ENCODE results near the gene TBCC. TPM values are rescaled to one million over a fixed set of nuclear protein-coding genes. Genes with fewer than 3 reads are reported as not detected.
"Not testable (repeated sequence)": the region's sequence is repeated elsewhere in the genome, so short reads cannot be mapped to it uniquely, and the experiment has no call there.

The TBCC gene, protein sequence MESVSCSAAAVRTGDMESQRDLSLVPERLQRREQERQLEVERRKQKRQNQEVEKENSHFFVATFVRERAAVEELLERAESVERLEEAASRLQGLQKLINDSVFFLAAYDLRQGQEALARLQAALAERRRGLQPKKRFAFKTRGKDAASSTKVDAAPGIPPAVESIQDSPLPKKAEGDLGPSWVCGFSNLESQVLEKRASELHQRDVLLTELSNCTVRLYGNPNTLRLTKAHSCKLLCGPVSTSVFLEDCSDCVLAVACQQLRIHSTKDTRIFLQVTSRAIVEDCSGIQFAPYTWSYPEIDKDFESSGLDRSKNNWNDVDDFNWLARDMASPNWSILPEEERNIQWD
- polyA plus RNA-seq (2013, experiment 1 of 2; ENCODE audit: insufficient read length) = 19.4 TPM
- polyA plus RNA-seq (2013, experiment 2 of 2; ENCODE audit: insufficient read length) = 18.1 TPM

DNA sequence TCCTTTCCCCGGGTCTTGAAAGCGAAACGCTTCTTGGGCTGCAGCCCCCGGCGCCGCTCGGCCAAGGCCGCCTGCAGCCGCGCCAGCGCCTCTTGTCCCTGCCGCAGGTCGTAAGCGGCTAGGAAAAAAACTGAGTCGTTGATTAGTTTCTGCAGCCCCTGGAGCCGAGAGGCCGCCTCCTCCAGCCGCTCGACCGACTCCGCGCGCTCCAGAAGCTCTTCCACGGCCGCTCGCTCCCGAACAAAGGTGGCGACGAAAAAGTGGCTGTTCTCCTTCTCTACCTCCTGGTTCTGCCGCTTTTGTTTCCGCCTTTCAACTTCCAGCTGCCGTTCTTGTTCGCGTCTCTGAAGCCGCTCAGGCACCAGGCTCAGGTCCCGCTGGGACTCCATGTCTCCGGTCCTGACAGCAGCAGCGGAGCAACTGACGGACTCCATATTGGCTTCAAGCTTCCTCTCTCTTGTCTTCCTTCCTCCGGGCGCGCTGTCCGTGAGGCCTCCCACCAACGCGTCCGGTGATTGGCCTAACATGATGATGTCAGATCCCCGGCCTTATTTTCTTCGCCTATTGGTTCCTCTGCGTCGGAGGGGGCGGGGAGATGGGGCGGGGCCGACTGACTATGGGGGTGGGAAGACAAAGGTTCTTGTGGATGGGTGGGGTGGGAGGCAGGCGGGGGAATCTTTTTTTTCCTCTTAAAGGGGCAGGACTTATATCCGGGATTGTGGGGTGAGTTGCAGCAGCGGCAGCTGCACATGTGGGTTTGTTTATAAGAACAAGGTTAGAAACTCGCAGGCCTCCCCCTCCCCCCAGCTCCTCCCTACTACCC is at the start of gene TBCC:
TBCC (minus strand) TSS at position 464 of the 823 bp plus-strand sequence; CDS start at position 434, 30 bp downstream.
- peak; percentile 99 for DNase-seq

- no peak for DNase-seq
These were observed 49.7 kb upstream of the TBCC start for GRCh38 chr6:42795651-42796050.

DNA sequence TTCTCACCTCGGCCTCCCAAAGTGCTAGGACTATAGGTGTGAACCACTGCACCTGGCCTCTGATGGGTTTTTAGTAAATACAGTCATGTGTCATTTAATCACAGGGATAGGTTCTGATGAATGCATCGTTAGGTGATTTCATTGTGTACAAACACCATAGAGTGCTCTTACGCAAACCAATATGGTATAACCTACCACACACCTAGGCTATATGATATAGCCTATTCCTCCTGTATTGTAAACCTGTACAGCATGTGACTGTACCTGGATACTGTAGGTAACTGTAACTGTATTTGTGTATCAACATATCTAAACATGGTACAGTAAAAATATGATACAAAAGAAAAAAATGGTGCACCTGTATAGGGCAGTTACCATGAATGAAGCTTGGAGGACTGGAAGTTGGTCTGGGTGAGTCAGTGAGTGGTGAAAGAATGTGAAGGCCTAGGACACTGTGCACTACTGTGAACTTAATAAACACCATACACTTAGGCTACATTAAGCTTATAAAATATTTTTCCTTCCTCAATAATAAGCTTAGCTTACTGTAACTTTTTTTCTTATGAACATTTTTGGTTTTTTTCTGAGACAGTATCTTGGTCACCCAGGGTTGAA is 45.9 kb upstream of the TBCC start:
- no peak for DNase-seq

- no peak for DNase-seq
These were observed 44.8 kb upstream of the TBCC start for GRCh38 chr6:42790549-42791181.

GRCh38 chr6:42788671-42789070 is 42.8 kb upstream of the TBCC start:
- DNase-seq = no peak

- no peak for DNase-seq
These were observed 41.2 kb upstream of the TBCC start for GRCh38 chr6:42787063-42787472.

DNA sequence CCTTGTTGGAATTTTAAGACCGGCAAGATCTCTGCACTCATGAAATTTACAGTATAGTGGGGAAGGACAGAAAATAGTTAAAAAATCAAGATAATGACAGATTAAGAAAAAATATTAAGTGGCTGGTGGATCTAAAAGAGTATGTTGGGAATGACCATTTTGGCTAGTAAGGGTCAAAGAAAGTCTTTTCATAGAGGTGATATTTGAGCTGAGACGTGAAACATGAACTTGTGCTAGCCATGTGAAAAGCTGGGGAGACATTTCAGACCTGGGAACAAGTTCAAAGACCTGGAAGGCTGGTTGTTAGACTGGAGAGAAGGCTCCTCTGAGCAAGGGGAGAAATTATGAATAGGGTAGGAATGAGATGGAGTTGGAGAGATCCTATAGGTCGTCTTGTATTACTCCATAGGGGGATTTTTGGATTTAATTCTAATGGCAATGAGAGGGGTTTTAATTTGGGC is 40.7 kb upstream of the TBCC start:
- no peak for DNase-seq

DNA sequence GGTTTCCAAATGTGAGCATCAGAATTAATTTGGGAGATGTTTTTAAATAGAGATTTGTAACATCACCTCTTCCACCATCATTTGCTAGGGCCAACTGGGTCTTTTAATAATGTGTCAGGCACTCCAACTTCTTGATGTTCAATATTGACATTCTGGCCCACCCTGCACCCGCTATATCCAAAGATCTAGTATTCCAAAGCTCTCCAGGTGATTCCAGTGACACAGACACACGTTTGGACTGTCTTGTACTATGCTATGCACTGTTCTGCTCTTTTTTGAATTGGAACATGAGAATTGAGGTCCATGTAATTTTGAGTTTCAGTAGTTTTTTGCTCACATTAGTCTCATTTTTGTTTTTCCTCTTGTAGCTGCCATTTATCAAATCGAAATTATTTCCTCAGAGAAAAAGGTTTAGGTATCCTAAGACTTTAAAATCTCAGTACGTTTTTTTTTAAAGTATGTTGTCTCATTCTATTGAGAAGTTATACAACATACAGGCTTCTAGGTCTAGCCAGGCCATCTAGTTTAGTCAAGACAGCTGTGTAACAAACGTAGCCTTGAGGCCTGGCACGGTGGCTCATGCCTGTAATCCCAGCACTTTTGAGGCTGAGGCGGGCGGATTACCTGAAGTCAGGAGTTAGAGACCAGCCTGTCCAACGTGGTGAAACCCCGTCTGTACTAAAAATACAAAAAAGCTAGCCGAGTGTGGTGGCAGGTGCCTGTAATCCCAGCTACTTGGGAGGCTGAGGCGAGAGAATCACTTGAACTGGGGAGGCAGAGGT is 39.0 kb upstream of the TBCC start:
- no peak for DNase-seq

GRCh38 chr6:42783876-42784642 is 38.2 kb upstream of the TBCC start:
- DNase-seq = no peak

- DNase-seq = peak; percentile 81
These were observed 37.4 kb upstream of the TBCC start for GRCh38 chr6:42783177-42783875.

- DNase-seq = peak; percentile 96
These were observed 36.8 kb upstream of the TBCC start for GRCh38 chr6:42782689-42783176.

DNA sequence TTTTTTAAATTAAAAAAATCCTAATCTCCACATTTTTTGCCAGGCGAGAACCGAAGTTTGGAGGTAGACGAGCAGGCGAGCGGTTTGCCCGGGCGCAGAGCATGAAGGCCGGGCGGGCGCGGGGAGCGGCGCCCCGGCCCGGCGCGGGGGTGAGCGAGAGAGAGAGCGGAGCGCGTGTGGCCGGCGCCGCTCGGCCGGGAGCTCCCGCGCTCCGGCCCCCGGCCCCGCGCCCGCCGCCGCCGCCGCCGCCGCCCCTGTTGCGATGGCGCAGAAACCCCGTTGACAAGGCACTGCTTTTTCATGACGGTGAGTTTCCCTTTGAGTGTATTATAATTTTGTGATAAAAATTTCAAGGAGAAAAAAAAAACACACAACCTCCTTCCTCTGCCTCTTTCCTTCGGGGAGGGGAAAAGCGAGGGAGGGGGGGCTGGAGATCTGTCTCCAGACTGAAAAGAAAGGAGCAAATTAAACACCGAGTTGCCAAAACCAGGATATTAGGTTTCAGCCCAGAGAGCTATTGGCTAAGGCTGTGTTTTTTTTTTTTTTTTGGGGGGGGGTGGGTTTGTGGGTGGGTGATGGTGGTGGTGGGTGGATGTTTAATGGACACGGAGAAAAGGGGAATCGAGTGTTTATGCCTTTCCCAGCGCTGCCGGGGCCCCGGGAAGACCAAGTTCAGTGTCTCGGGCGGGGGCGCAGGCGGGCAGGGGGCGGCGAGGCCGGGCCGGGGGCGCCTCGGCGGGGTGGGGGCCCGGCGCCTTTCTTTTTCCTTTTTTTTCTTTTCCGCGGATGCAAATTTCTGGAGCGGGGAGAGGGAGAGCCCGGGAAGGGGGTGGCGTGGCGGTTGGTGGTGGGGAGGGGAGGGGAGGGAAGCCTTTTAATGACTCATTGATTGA is 36.1 kb upstream of the TBCC start, which contains the start of gene BICRAL:
BICRAL (plus strand) TSS at position 257 of the 893 bp plus-strand sequence. CDS start 39,971 bp downstream, outside the sequence.
- peak; percentile 91 for DNase-seq

DNA sequence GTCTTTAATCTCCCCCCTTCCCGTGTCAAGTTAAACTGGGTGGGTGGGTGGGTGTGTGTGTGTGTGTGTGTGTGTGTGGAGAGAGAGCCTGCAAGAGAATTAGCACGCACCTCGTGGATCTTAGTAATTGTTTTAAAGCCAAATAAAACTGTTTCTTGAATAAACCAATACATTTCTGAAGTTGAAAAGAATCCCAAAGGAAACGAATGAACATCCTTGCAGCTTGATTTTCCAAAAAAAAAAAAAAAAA is 35.6 kb upstream of the TBCC start:
- DNase-seq = peak; percentile 18

GRCh38 chr6:42779521-42779920 is 33.6 kb upstream of the TBCC start:
- DNase-seq = no peak

- no peak for DNase-seq
These were observed 32.2 kb upstream of the TBCC start for GRCh38 chr6:42778122-42778521.

GRCh38 chr6:42777126-42777822 is 31.4 kb upstream of the TBCC start:
- DNase-seq = peak; percentile 62

GRCh38 chr6:42774821-42775487 is 29.1 kb upstream of the TBCC start:
- not testable (repeated sequence) for DNase-seq

GRCh38 chr6:42774201-42774600 is 28.3 kb upstream of the TBCC start:
- DNase-seq = no peak
